GM23338 (cell line): ENCODE measurements around the gene TMEM245. TPM values are rescaled to one million over a fixed set of nuclear protein-coding genes. Genes with fewer than 3 reads are reported as not detected.

Experiments
- ATAC-seq: fragments of 200-7000 bp; cut with Tn5 transposase; 3 replicates; pipeline ENCODE4 v1.9.1; 2020
- DNase-seq: peaks from one replicate; pipeline ENCODE4 v3.0.0-alpha.2; 2015; ENCODE audit warnings: low spot score
- H2AFZ ChIP-seq: fragments of 200-600 bp; sonication (generic); 2 replicates; pipeline ENCODE4 v1.8.0; 2016; ENCODE audit warnings: antibody characterized with exemption, mild to moderate bottlenecking, moderate library complexity
- H3F3A ChIP-seq: fragments of 200-600 bp; sonication (generic); replicated peaks from 2 replicates; pipeline ENCODE4 v1.8.0; 2017; ENCODE audit warnings: antibody characterized with exemption, mixed run types, low read depth
- H3K27ac ChIP-seq: fragments of 200-600 bp; sonication (generic); 2 replicates; pipeline ENCODE4 v1.6.1; 2016; ENCODE audit warnings: low read depth
- H3K27me3 ChIP-seq: fragments of 200-600 bp; sonication (generic); 2 replicates; pipeline ENCODE4 v1.8.0; 2016; ENCODE audit warnings: mild to moderate bottlenecking, mixed run types, moderate library complexity; ENCODE audit not compliant: insufficient read depth
- H3K36me3 ChIP-seq: fragments of 200-600 bp; sonication (generic); 2 replicates; pipeline ENCODE4 v1.8.0; 2016; ENCODE audit warnings: mild to moderate bottlenecking; ENCODE audit not compliant: insufficient read depth
- H3K4me1 ChIP-seq: fragments of 200-600 bp; sonication (generic); 2 replicates; pipeline ENCODE4 v1.8.0; 2016; ENCODE audit warnings: mild to moderate bottlenecking, moderate library complexity; ENCODE audit not compliant: insufficient read depth
- H3K4me2 ChIP-seq: fragments of 200-600 bp; sonication (generic); 2 replicates; pipeline ENCODE4 v1.7.1; 2017; ENCODE audit warnings: mixed run types
- H3K4me3 ChIP-seq: fragments of 200-600 bp; sonication (generic); 2 replicates; pipeline ENCODE4 v1.6.1; 2016; ENCODE audit warnings: mixed run types
- H3K79me2 ChIP-seq: fragments of 200-600 bp; sonication (generic); replicated peaks from 2 replicates; pipeline ENCODE4 v1.8.0; 2017; ENCODE audit warnings: mild to moderate bottlenecking; ENCODE audit not compliant: insufficient read depth
- H3K9me2 ChIP-seq: fragments of 200-600 bp; sonication (generic); 2 replicates; pipeline ENCODE4 v1.8.0; 2017; ENCODE audit not compliant: insufficient read depth
- H4K20me1 ChIP-seq: fragments of 200-600 bp; sonication (generic); replicated peaks from 2 replicates; pipeline ENCODE4 v1.8.0; 2017; ENCODE audit warnings: mild to moderate bottlenecking; ENCODE audit not compliant: insufficient read depth
- H3K27ac Mint-ChIP-seq: 2 replicates; pipeline ENCODE4 v1.8.0; 2020; ENCODE audit warnings: inconsistent platforms, mild to moderate bottlenecking, moderate library complexity, mixed read lengths
- H3K27me3 Mint-ChIP-seq: 3 replicates; pipeline ENCODE4 v1.8.0; 2022; ENCODE audit warnings: low read depth, mild to moderate bottlenecking, moderate library complexity, mixed read lengths, inconsistent platforms; ENCODE audit not compliant: insufficient read depth, poor library complexity
- H3K36me3 Mint-ChIP-seq: 3 replicates; pipeline ENCODE4 v1.8.0; 2021; ENCODE audit warnings: low read depth, mild to moderate bottlenecking, inconsistent platforms, moderate library complexity, mixed read lengths
- H3K4me1 Mint-ChIP-seq: 3 replicates; pipeline ENCODE4 v1.8.0; 2020; ENCODE audit warnings: mild to moderate bottlenecking, inconsistent platforms, mixed read lengths
- H3K4me3 Mint-ChIP-seq: 3 replicates; pipeline ENCODE4 v1.8.0; 2021; ENCODE audit warnings: moderate library complexity, mild to moderate bottlenecking, inconsistent platforms, mixed read lengths
- H3K9me3 Mint-ChIP-seq: 3 replicates; pipeline ENCODE4 v1.8.0; 2020; ENCODE audit warnings: moderate library complexity, mild to moderate bottlenecking, inconsistent platforms, mixed read lengths
- CREB1 ChIP-seq: fragments of 250-450 bp; sonication (Bioruptor Pico); IDR thresholded peaks from 2 replicates; pipeline ENCODE4 v1.5.0; 2020; ENCODE audit warnings: low read depth, mild to moderate bottlenecking, moderate library complexity
- EZH2 ChIP-seq: fragments of 200-600 bp; sonication (generic); IDR thresholded peaks from one replicate; pipeline ENCODE4 v1.8.0; 2017; ENCODE audit warnings: antibody characterized with exemption, mild to moderate bottlenecking, low read depth; ENCODE audit not compliant: unreplicated experiment
- EZH2phosphoT487 ChIP-seq: fragments of 200-600 bp; sonication (generic); IDR thresholded peaks from one replicate; pipeline ENCODE4 v1.8.1; 2018; ENCODE audit warnings: antibody characterized with exemption; ENCODE audit not compliant: unreplicated experiment
- JUNB ChIP-seq: IDR thresholded peaks from one replicate; pipeline ENCODE4 v1.6.1; 2016; ENCODE audit warnings: antibody characterized with exemption; ENCODE audit not compliant: unreplicated experiment
- NANOG ChIP-seq: IDR thresholded peaks from 2 replicates; pipeline ENCODE4 v1.6.1; 2016; ENCODE audit warnings: antibody characterized with exemption, borderline replicate concordance
- POLR2AphosphoS5 ChIP-seq: IDR thresholded peaks from 2 replicates; pipeline ENCODE4 v1.6.1; 2016; ENCODE audit warnings: antibody characterized with exemption, low read depth
- STAT1 ChIP-seq: IDR thresholded peaks from one replicate; pipeline ENCODE4 v1.6.1; 2016; ENCODE audit warnings: antibody characterized with exemption; ENCODE audit not compliant: unreplicated experiment
- ZNF114 ChIP-seq: fragments of 250-450 bp; sonication (Bioruptor Pico); IDR thresholded peaks from 2 replicates; pipeline ENCODE4 v1.5.0; 2020; ENCODE audit warnings: mild to moderate bottlenecking, moderate library complexity
- polyA plus RNA-seq: library from polyadenylated mRNA; unstranded; fragments of >200 nt; fragmentation: Nextera tagmentation; extraction: Ambion mirVana; gene quantifications from 2 replicates; pipeline ENCODE4 v1.2.1, GENCODE V29; 2016
- total RNA-seq: library from RNA; depleted of rRNA; stranded (reverse); fragments of >200 nt; shearing (Covaris generic); gene quantifications from 2 replicates; pipeline ENCODE4 v1.2.3, GENCODE V29; 2014
- TF ChIP-seq, protein P1 (sequence below): fragments of 250-450 bp; sonication (Bioruptor Pico); IDR thresholded peaks from 2 replicates; pipeline ENCODE4 v1.5.0; 2020; ENCODE audit warnings: mild to moderate bottlenecking, moderate library complexity
- TF ChIP-seq, protein P2 (sequence below): IDR thresholded peaks from 2 replicates; pipeline ENCODE4 v1.6.1; 2016; ENCODE audit warnings: antibody characterized with exemption
- TF ChIP-seq, protein P3 (sequence below), 2 experiments: fragments of 200-600 bp in 1 of 2; sonication (generic) in 1 of 2; conservative IDR thresholded peaks; 2 replicates each; pipeline versions ENCODE4 v1.5.1 to v1.6.1; 2016 to 2017; ENCODE audit warnings: antibody characterized with exemption in 2 of 2, low read depth in 2 of 2, mild to moderate bottlenecking in 2 of 2, moderate library complexity in 1 of 2
- TF ChIP-seq, protein P4 (sequence below): IDR thresholded peaks from one replicate; pipeline ENCODE4 v1.6.1; 2018; ENCODE audit warnings: antibody characterized with exemption; ENCODE audit not compliant: unreplicated experiment

Gene TMEM245
- total and polyA plus RNA-seq, 2 experiments from 2014 or later: 17.3 to 64.1 TPM

DNA sequence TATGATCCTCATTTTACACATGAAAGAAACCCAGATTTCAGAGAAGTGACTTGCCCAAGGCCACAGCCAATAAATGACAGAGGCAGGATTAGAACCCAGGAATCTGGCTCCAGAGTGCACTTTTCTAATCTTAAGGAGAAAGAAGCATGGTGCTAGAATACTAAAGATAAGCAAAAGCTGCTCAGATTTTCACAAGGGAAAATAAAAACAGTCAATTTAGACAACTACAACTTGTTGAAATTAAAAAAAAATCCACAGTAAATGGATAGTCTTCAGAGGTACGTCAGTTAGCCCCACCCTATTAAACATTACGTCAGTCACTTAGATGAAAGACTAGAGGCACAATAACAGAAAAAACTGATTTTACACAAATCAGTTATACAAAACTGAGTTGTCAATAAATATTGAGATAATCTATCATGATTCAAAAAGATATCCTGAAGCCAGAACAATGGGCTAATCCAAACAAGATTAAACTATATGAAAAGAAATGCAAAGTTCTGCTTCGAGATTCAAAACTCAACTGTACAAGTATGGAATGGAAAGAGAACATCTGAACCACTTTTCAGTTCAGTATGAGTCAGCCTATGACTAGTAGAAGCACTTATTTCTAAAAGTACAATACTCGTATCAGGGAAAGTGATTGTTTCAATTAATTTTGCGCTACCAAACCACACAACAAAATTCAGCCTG, 9.3 kb downstream of the TMEM245 start:
- peaks cover 57% of the 10 kb centered on the region for H4K20me1 ChIP-seq
- H3K79me2 ChIP-seq: peaks cover 100% of the 10 kb centered on the region
- DNase-seq (no peak), ATAC-seq (no peak)
- H3K4me3 ChIP-seq: no peak overlapping the region
- H3K9me2 ChIP-seq: no peaks in the 10 kb centered on the region
- 0 out of 2 replicates have a peak overlapping the region, but pooled peaks have one; percentile 12 for H3K27ac ChIP-seq
- Mint-ChIP-seq H3K9me3 (no peaks in the 10 kb centered on the region), H3K27ac (peak overlapping the region; percentile 70), H3K27me3 (no peaks in the 10 kb centered on the region), H3K4me1 (peaks cover 42% of the 10 kb centered on the region), H3K4me3 (no peak overlapping the region), H3K36me3 (no peaks in the 10 kb centered on the region; the same call in 1 of the 3 replicates)
- peaks cover 43% of the 10 kb centered on the region for H3K4me1 ChIP-seq
- H3K27me3 ChIP-seq: no peaks in the 10 kb centered on the region
- TF ChIP-seq, protein P1, sequence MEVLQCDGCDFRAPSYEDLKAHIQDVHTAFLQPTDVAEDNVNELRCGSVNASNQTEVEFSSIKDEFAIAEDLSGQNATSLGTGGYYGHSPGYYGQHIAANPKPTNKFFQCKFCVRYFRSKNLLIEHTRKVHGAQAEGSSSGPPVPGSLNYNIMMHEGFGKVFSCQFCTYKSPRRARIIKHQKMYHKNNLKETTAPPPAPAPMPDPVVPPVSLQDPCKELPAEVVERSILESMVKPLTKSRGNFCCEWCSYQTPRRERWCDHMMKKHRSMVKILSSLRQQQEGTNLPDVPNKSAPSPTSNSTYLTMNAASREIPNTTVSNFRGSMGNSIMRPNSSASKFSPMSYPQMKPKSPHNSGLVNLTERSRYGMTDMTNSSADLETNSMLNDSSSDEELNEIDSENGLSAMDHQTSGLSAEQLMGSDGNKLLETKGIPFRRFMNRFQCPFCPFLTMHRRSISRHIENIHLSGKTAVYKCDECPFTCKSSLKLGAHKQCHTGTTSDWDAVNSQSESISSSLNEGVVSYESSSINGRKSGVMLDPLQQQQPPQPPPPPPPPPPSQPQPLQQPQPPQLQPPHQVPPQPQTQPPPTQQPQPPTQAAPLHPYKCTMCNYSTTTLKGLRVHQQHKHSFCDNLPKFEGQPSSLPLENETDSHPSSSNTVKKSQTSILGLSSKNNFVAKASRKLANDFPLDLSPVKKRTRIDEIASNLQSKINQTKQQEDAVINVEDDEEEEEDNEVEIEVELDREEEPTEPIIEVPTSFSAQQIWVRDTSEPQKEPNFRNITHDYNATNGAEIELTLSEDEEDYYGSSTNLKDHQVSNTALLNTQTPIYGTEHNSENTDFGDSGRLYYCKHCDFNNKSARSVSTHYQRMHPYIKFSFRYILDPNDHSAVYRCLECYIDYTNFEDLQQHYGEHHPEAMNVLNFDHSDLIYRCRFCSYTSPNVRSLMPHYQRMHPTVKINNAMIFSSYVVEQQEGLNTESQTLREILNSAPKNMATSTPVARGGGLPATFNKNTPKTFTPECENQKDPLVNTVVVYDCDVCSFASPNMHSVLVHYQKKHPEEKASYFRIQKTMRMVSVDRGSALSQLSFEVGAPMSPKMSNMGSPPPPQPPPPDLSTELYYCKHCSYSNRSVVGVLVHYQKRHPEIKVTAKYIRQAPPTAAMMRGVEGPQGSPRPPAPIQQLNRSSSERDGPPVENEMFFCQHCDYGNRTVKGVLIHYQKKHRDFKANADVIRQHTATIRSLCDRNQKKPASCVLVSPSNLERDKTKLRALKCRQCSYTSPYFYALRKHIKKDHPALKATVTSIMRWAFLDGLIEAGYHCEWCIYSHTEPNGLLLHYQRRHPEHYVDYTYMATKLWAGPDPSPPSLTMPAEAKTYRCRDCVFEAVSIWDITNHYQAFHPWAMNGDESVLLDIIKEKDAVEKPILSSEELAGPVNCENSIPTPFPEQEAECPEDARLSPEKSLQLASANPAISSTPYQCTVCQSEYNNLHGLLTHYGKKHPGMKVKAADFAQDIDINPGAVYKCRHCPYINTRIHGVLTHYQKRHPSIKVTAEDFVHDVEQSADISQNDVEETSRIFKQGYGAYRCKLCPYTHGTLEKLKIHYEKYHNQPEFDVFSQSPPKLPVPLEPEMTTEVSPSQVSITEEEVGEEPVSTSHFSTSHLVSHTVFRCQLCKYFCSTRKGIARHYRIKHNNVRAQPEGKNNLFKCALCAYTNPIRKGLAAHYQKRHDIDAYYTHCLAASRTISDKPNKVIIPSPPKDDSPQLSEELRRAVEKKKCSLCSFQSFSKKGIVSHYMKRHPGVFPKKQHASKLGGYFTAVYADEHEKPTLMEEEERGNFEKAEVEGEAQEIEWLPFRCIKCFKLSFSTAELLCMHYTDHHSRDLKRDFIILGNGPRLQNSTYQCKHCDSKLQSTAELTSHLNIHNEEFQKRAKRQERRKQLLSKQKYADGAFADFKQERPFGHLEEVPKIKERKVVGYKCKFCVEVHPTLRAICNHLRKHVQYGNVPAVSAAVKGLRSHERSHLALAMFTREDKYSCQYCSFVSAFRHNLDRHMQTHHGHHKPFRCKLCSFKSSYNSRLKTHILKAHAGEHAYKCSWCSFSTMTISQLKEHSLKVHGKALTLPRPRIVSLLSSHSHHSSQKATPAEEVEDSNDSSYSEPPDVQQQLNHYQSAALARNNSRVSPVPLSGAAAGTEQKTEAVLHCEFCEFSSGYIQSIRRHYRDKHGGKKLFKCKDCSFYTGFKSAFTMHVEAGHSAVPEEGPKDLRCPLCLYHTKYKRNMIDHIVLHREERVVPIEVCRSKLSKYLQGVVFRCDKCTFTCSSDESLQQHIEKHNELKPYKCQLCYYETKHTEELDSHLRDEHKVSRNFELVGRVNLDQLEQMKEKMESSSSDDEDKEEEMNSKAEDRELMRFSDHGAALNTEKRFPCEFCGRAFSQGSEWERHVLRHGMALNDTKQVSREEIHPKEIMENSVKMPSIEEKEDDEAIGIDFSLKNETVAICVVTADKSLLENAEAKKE (CRISPR knock-in tag): no peak
- TF ChIP-seq EZH2 (no peak), JUNB (no peak), NANOG (no peak), STAT1 (no peak), ZNF114 (CRISPR knock-in tag) (no peak), EZH2phosphoT487 (no peak), CREB1 (CRISPR knock-in tag) (no peak), POLR2AphosphoS5 (no peak)
- TF ChIP-seq, protein P2, sequence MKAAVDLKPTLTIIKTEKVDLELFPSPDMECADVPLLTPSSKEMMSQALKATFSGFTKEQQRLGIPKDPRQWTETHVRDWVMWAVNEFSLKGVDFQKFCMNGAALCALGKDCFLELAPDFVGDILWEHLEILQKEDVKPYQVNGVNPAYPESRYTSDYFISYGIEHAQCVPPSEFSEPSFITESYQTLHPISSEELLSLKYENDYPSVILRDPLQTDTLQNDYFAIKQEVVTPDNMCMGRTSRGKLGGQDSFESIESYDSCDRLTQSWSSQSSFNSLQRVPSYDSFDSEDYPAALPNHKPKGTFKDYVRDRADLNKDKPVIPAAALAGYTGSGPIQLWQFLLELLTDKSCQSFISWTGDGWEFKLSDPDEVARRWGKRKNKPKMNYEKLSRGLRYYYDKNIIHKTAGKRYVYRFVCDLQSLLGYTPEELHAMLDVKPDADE: no peak
- TF ChIP-seq, protein P3, sequence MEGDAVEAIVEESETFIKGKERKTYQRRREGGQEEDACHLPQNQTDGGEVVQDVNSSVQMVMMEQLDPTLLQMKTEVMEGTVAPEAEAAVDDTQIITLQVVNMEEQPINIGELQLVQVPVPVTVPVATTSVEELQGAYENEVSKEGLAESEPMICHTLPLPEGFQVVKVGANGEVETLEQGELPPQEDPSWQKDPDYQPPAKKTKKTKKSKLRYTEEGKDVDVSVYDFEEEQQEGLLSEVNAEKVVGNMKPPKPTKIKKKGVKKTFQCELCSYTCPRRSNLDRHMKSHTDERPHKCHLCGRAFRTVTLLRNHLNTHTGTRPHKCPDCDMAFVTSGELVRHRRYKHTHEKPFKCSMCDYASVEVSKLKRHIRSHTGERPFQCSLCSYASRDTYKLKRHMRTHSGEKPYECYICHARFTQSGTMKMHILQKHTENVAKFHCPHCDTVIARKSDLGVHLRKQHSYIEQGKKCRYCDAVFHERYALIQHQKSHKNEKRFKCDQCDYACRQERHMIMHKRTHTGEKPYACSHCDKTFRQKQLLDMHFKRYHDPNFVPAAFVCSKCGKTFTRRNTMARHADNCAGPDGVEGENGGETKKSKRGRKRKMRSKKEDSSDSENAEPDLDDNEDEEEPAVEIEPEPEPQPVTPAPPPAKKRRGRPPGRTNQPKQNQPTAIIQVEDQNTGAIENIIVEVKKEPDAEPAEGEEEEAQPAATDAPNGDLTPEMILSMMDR (conservative IDR thresholded peaks at IDR 0.05; ENCODE audit: low read depth in 2 of 2): no peak
- TF ChIP-seq, protein P4, sequence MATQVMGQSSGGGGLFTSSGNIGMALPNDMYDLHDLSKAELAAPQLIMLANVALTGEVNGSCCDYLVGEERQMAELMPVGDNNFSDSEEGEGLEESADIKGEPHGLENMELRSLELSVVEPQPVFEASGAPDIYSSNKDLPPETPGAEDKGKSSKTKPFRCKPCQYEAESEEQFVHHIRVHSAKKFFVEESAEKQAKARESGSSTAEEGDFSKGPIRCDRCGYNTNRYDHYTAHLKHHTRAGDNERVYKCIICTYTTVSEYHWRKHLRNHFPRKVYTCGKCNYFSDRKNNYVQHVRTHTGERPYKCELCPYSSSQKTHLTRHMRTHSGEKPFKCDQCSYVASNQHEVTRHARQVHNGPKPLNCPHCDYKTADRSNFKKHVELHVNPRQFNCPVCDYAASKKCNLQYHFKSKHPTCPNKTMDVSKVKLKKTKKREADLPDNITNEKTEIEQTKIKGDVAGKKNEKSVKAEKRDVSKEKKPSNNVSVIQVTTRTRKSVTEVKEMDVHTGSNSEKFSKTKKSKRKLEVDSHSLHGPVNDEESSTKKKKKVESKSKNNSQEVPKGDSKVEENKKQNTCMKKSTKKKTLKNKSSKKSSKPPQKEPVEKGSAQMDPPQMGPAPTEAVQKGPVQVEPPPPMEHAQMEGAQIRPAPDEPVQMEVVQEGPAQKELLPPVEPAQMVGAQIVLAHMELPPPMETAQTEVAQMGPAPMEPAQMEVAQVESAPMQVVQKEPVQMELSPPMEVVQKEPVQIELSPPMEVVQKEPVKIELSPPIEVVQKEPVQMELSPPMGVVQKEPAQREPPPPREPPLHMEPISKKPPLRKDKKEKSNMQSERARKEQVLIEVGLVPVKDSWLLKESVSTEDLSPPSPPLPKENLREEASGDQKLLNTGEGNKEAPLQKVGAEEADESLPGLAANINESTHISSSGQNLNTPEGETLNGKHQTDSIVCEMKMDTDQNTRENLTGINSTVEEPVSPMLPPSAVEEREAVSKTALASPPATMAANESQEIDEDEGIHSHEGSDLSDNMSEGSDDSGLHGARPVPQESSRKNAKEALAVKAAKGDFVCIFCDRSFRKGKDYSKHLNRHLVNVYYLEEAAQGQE: no peak
- H3K4me2 ChIP-seq: no peak overlapping the region
- no peak overlapping the region for H2AFZ ChIP-seq
- peaks cover under 1% of the 10 kb centered on the region; the same call in 1 of the 2 replicates for H3K36me3 ChIP-seq
- H3F3A ChIP-seq: no peaks in the 10 kb centered on the region
